ENCODE results near the gene SCIMP.
A peak's percentile ranks its signal among the peaks of the same experiment; 100 is the strongest.
"Not testable (repeated sequence)": the region's sequence is repeated elsewhere in the genome, so short reads cannot be mapped to it uniquely, and the experiment has no call there.

The SCIMP gene

DNA sequence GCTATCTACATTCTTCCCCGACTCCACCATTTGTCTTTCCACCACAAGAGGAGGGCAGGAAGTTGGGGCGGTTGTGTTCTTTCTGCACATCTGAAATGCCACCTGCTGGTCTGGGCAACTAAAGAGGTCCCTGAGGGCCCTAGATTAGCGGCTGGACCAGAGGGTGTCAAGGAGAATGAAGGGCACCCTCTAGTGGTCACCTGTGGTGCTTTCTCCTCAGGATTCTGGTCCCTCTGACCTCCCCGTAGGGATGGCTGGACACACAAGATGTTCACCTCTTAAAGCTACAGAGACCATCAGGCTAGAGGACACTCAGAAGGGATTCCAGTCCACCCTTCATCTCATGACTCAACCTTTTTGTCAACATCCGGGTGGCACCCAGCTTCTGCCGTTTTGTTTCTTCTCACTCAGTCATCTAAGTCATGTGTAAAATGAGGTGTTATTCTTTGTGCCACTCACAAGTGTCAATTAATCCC is 2.9 kb upstream of the SCIMP start:
- DNase-seq, result peak; percentile 63 to 70

DNA sequence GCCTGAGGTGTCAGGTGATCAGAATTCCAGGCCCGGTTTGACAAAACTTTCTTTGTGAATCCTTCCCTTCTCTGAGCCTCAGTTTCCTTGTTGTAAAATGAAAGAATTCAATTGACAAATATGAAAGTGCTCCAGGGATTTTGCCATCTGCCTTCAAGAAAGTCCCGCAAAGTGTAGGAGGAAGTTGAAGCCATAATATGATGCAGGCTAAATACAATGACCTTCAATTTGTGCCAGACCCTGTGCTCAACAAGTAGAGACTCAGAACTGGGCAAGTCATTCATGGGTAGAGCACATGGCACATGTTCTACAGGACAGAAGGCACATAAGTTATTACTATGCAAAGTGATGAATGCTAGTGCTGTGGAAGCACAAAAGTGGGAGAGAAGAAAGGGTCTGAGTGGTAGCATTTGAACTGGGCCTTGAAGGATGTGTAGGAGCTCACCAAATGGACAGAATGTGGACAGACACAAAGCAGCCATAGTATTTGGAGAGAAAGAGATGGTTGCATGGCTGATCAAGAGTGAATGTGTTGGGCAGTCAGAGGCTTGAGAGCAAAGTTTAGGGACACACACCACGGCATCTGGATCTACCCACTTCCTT is 2.4 kb upstream of the SCIMP start:
- no peak for DNase-seq

DNA sequence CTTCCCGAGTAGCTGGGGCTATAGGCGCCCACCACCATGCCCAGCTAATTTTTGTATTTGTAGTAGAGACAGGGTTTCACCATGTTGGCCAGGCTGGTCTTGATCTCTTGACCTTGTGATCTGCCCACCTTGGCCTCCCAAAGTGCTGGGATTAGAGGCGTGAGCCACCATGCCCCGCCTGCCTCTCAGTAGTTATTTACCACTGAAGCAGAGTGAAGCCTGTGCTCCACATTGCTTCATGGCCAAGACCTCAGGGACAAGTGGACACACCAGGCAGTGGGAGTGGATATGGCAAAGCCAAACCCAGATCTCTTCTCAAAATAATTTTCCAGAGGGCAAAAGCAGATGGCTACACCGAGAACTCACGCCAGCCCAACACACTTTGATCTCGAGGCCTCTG is 1.2 kb downstream of the SCIMP start:
- not testable (repeated sequence) for DNase-seq

DNA sequence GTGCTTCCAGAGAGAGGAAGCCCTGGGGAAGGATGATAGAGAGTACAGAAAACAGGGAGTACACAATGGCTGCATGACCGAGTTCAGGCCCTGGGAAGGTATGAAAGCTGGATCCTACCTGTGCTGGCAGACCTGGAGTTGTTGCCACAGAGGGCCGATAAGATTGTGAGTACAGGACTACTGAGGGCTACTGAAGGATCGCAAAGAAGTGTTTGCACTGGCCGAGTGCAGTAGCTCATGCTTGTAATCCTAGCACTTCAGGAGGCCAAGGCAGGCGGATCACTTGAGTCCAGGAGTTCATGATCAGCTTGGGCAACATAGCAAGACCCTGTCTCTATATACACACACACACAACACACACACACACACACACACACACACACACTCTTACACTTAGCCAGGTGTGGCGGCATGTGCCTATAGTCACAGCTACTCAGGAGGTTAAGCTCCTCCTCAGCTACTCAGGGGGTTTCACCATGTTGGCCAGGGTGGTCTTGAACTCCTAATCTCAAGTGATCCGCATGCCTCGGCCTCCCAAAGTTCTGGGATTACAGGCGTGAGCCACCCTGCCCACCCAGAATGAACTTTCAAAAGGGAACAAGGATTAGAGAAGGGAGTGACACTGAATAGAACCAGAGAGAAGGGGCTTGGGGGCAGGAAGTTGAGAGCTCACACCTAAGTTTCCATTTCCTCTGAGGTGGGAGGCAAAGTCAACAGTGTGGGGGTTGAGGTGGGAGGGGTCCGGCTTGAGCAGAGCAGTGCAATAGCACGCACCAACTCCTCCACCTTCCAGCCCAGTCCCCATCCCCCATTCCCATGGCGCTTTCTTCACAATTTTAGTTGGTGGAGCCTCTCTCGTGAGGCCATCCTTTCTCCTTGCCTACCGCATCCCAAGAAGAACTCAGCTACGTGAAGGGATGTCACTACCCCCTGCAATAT is 7.5 kb downstream of the SCIMP start:
- peak in 1 of 2 experiments; percentile 28 for DNase-seq

DNA sequence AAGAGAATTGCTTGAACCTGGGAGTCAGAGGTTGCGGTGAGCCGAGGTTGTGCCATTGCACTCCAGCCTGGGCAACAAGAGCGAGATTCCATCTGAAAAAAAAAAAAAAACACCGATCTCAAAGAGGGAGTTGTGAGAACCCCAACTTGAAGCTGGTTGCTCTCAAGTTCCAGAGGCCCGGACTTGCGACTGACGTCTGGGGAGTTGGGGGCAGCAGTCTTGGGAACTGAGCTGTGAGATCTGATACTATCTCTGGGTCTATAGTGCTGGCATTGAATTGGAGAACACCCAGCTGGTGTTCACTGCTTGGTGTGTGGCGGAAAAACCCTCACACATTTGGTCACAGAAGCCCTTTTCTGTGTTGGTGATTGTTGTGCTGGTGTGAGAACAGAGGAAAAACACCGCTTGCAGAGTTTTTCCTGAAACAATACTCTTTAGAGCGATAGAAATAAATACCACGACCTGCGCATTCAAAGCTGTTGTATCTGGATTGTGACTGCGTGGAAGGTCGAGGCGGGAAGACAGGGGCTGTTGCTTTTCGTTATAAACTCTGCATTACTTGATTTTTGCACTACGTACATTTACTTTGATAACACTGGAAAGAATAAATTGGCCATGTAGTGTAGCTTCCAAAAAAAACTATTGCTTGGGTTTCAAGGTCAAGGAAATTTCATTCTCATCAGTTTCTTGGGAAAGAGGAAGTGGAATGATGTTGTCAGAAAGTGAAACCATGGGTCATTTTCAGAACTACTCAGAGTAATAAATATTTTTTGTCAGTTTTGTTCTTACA is 8.8 kb downstream of the SCIMP start:
- no peak for DNase-seq

DNA sequence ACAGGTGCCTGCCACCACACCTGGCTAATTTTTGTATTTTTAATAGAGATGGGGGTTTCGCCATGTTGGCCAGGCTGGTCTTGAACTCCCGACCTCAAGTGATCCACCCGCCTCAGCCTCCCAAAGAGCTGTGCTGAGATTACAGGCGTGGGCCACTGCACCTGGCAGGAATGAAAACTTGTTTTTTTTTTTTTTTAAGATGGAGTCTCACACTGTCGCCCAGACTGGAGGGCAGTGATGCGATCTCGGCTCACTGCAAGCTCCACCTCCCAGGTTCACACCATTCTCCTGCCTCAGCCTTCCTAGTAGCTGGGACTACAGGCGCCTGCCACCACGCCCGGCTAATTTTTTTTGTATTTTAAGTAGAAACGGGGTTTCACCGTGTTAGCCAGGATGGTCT is 12.7 kb downstream of the SCIMP start:
- DNase-seq, result not testable (repeated sequence)

DNA sequence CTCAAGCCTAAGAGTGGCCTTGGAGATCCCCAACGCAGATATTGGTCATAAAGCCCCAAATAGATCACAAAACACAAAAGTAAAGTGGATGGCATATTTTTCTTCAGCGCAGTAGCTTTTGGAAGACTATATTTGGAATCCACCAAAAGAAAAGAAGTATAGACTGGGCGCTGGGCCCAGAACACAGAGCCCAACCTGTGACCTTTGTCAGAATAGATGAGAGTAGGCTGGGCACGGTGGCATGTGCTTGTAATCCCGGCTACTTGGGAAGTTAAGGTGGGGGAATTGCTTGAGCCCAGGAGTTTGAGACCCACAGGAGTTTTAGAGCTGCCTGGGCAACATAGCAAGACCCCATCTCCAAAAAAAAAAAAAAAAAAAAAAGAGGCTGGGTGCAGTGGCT is 14.6 kb downstream of the SCIMP start:
- no peak for DNase-seq

DNA sequence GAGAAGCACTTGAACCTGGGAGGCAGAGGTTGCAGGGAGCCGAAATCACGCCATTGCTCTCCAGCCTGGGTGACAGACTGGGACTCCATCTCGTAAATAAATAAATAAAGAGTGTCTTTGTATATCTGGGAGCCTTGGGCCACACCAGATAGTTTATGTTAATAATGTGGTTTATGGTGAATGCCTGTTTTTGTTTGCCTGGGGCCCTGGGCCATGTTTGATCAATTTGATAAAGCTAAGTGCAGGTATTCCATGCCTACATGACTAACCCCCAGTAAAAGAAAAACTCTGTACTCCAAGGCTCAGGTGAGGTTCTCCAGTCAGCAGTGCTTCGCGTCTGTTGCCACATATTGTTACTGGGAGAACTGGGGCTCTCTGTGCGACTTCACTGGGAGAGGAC is 15.1 kb downstream of the SCIMP start:
- DNase-seq, result no peak

DNA sequence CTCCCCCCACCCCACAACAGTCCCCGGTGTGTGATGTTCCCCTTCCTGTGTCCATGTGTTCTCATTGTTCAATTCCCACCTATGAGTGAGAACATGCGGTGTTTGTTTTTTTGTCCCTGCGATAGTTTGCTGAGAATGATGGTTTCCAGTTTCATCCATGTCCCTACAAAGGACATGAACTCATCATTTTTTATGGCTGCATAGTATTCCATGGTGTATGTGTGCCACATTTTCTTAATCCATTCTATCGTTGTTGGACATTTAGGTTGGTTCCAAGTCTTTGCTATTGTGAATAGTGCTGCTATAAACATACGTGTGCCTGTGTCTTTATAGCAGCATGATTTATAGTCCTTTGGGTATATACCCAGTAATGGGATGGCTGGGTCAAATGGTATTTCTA is 17.1 kb downstream of the SCIMP start:
- not testable (repeated sequence) for DNase-seq

DNA sequence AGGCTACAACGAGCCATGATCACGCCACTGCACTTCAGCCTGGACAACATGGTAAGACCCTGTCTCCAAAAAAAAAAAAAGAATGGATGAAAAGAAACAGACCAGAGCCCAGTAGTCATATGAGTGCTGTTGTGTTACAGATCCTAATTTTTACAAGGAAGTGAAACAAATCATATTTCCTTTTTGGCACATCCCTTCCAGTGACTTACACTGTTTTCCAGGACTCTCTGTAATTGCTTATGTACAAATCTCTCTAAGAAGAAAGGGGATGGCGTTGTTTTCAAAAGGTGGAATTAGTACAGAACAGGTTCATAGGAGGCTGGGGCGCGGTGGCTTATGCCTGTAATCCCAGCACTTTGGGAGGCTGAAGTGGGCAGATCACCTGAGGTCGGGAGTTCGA is 23.2 kb downstream of the SCIMP start:
- DNase-seq, result no peak

DNA sequence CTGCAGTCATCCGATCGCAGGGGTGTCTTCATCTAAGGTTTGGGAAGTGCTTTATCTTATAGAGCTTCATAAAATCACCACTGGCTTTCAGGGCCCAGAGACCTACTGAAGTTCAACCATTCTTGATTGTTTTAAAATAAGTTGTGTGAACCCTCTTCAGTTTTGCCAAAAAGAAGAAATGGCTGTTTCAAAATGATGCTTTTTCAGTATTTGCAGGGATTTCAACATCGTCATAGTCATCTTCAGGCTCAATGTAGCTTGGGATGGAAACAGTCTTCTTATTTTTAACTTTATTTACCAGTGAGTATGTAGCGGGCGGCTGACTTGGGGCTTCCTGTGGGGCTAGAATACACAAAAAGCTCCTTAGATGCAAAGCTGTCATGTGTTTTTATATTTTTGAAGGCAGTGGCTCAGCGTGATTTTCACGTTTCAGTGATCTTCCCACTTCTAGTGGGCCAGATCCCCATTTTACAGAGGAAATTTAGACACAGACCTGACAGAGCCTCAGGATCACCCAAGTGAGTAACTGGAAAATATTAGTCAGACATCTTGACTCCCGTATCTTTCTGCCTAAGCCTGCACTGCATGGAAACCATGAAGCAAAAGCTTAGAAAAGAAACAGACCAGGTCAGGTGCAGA is 23.9 kb downstream of the SCIMP start:
- no peak for DNase-seq

DNA sequence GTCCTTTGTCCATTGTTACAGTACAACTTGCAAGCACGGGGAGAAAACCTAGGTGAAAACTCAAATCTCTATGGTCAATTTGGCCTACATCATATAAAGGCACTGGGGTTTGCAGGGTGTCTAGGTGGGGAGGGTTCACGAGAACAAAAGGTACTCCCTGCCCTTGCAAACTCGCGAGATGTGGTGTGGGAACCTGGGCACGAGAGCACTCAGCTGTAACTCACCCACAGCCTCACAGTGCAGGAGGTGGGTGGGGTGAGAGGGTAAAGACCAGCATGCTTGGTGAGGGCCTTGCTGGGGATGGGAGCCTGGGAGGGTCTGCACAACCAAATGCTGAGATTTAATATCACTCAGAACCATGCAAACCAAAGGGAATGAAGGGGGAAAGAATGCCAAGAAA is 24.6 kb downstream of the SCIMP start:
- no peak for DNase-seq

DNA sequence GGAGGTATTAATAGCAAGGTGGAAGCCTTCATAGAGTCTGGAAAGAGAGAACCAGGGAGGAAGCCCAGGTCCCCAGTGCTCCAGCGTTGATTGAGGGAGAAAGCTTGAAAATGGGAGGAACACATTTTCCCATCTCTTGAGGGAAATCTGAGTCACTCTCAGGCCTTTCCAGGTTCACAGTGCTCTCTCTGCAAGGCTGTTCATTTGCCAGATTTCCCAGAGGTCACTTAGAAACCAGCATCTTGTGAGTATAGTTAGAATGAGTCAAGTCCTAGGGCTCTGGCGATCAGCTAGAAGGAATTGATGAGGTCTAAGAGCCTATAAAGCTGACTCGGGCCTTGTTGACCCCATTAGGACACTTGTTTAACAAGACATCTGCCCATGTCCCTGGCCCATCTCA is 25.3 kb downstream of the SCIMP start:
- DNase-seq, result no peak

DNA sequence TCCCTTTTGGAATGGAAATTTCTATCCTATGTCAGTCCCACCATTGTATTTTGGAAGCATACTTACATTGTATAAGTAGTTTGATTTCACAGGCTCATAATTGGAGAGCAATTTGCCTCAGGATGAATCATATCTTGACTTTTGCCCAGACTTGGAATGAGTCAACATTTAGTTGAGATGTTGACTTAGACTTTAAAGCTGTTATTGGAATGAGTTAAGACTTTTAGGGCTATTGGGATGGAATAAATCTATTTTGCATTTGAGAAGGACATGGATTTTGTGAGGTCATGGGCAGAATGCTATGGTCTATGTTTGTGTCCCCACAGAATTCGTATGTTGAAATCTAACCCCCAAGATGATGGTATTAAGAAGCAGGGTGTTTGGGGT is 30.8 kb downstream of the SCIMP start:
- no peak for DNase-seq

DNA sequence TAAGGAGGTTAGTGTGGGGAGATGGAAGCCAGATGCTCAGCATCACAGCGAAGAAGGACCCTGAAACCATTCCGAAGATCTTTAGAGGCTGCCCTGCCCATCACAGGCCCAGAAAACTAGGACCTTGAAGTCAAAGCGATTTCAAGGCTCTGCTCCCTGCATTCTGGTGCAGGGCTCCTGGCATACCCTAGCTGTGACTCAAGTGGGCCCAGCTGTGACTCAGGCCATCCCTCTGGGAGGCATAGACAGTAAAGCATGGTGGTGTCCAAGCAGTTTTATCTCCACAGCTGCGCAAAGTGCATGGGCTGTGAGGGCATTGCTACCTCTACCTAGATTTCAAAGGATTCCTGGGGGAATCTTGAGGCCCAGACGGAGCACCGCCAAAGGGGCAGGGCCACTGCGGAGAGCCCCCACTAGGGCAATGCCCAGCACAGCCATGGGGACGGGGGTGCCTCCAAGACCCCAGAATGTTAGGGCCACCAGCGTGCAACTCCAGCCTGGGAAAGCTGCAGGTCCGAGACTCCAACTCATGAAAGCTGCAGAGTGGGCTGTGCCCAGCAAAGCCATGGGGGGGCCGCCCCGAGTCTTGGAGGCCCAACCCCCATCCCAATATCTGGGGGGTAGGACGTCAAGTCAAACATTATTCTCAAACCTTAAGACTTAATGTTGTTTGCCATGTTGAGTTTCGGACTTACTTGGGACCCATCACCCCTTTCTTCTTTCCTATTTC is 31.3 kb downstream of the SCIMP start:
- no peak for DNase-seq

DNA sequence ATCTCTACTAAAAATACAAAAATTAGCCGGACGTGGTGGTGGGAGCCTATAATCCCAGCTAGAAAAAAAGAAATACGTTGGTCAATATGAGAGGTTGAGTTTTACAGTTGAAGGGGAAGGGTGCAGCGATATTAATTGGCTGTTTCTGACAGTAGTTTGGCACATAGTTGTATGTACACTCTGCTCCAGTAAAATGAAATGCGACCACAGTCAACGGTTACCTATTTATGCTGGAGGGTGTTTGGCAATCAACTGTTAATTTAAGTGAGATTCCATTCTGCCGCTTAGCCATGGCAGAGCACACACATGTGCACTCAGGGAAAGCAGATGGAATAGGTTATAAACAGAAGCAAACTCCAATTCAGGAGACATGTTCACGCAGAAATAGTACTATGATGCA is 33.6 kb downstream of the SCIMP start:
- DNase-seq, result no peak

DNA sequence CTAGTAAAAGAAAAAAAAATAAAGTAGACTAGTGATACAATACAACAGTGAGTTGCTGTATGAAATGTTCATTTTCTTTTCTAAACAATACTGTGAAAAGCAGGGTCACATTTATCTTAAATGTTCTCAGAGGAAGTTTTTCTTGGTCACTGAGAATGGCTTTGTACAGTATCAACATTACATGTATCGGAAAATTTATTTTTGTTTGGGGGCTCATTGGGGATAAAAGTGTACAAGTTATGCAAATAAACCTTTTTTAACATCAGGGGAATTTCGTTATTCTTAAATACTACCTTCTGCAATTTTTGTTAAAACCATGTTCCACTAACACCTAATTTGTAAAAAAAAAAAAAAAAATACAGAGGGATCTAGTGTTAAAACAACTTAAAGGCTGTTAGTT is 34.3 kb downstream of the SCIMP start:
- DNase-seq, result no peak

DNA sequence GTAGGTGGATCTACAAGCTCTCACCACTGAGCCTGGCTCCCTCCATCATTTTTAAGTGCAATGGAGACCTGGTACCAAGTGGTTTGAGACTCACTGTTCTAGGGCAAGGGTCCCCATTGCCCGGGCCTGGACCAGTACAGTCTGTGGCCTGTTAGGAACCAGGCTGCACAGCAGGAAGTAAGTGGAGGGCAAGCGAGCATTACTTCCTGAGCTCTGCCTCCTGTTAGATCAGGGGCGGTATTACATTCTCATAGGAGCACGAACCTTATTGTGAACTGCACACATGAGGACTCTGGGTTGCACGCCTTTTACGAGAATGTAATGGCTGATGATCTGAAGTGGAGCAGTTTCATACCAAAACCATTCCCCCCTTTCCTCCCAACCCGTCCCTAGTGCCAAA is 36.2 kb downstream of the SCIMP start:
- no peak for DNase-seq

DNA sequence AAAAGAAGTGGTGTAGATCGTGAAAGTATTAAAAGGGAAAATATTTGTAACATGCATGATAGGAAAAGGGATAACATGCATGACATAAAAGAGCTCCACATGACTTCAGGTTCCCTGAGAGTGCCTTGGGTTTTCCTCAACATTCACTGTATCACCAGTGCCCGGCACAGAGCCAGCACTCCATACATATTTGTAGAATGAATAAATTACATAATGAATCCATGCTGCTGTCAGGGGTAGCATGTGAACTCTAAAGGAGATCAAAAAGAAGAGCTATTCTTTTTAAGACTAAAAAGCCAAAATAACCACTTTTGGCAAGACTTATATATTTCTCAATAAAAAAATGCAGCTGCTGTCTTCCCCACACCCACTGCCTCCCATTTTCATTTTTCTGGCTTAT is 40.3 kb downstream of the SCIMP start:
- no peak for DNase-seq

DNA sequence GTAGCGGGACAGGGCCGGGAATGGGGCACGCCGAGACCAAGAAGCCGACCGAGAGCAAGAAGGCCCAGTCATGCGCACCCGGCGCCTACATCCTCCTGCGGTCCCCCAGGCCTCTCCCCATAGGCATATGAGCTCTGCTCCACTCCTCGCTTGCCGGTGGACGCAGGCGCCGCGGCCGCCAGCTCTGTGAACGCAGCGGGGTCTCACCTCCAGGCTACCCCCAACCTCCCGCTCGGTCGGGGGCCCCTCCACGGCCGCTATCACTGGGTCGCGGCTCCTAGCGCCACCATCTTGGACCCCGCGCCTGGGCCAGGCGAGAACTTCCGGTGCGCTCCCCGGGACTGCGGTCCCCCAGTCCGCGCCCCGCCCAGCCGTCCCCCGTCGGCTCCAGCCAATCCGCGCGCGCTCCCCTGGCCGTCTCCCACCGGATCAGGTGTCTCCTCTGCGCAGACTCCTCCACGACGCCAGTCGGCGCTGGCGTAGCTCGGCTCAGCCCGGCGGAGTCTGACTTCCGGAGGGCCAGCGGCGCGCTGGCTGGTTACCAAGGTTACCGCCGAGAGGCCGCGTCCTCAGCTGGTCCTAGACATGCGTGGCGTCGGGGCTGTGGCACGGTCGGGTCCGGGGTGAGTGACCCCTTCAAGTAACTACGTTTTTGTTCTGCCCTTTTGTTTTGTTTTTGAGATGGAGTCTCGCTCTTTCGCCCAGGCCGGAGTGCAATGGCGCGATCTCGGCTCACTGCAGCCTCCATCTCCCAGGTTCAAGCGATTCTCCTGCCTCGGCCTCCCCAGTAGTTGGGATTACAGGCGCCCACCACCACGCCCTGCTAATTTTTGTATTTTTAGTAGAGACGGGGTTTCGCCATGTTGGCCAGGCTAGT is 42.9 kb downstream of the SCIMP start, which contains the start of gene ZNF594:
Gene ZNF594 (minus strand): TSS at position 328 of the 877 bp plus-strand sequence. CDS start 7,612 bp downstream, outside the sequence.
- peak; percentile 97 to 98 for DNase-seq

DNA sequence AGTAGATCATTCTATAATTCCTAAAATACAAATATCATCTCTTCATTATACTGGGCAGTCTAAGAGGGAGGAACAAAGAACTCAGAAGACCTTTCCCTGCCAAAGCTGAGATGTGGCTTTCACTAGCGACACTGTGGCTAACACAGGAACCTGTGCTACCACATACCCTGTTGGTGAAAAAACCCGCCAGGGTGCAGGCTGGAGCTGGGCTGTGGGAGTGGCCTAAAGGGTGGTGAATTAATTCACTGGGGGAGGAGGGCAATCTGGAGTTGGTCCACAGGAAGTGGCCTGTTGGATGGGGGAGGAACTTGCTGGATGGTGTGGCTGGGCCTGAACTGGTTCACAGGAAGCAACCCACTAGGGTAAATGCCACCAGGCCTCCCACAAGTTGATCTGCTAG is 50.4 kb downstream of the SCIMP start:
- DNase-seq, result no peak
